HCEC 1CT (cell line): ENCODE results near the gene OR1F1.

ENCODE experiments used
- DNase-seq: peaks from one replicate; pipeline ENCODE4 v3.0.0-alpha.2; 2017

The OR1F1 gene

GRCh38 chr16:3207086-3207953, 19.3 kb downstream of the OR1F1 start:
- DNase-seq: no peak

- no peak for DNase-seq
Measured at GRCh38 chr16:3212006-3212405, 24.0 kb downstream of the OR1F1 start.

GRCh38 chr16:3212567-3212966, 24.6 kb downstream of the OR1F1 start:
- no peak for DNase-seq

GRCh38 chr16:3214904-3215600, 27.0 kb downstream of the OR1F1 start:
- DNase-seq: peak; percentile 10

- DNase-seq: no peak
Measured at GRCh38 chr16:3215601-3216262, 27.7 kb downstream of the OR1F1 start.

- DNase-seq: no peak
Measured at GRCh38 chr16:3216263-3216640, 28.2 kb downstream of the OR1F1 start.

GRCh38 chr16:3220839-3221238, 32.8 kb downstream of the OR1F1 start:
- no peak for DNase-seq

- no peak for DNase-seq
Measured at GRCh38 chr16:3223913-3224515, 36.0 kb downstream of the OR1F1 start.

GRCh38 chr16:3234543-3234856, 46.5 kb downstream of the OR1F1 start:
- no peak for DNase-seq

- peak; percentile 95 for DNase-seq
Measured at GRCh38 chr16:3234857-3235561, 47.0 kb downstream of the OR1F1 start, which contains the start of gene ZNF200. Gene ZNF200 (minus strand): TSS chr16:3235158. CDS start chr16:3233755, 1,403 bp downstream.

GRCh38 chr16:3235856-3236669, 48.1 kb downstream of the OR1F1 start:
- DNase-seq: no peak

- no peak for DNase-seq
Measured at GRCh38 chr16:3241761-3242160, 53.8 kb downstream of the OR1F1 start.

GRCh38 chr16:3242709-3243108, 54.7 kb downstream of the OR1F1 start:
- DNase-seq: no peak

GRCh38 chr16:3243882-3244281, 55.9 kb downstream of the OR1F1 start:
- DNase-seq: no peak

- DNase-seq: no peak
Measured at GRCh38 chr16:3246002-3246401, 58.0 kb downstream of the OR1F1 start.

GRCh38 chr16:3246876-3247275, 58.9 kb downstream of the OR1F1 start:
- DNase-seq: no peak

GRCh38 chr16:3248596-3248995, 60.6 kb downstream of the OR1F1 start:
- DNase-seq: no peak

- DNase-seq: no peak
Measured at GRCh38 chr16:3249020-3249419, 61.0 kb downstream of the OR1F1 start.

- DNase-seq: no peak
Measured at GRCh38 chr16:3249451-3249850, 61.4 kb downstream of the OR1F1 start.

GRCh38 chr16:3252967-3253366, 65.0 kb downstream of the OR1F1 start:
- DNase-seq: no peak

GRCh38 chr16:3254309-3254708, 66.3 kb downstream of the OR1F1 start:
- no peak for DNase-seq
